NB4 (cell line): ENCODE measurements around the gene LYZL2.

ENCODE experiments used
- TF ChIP-seq, protein P1 (sequence below): IDR thresholded peaks from one replicate; pipeline ENCODE4 v1.5.1; 2012; ENCODE audit warnings: low read depth, low read length
- TF ChIP-seq, protein P2 (sequence below): IDR thresholded peaks from 2 replicates; pipeline ENCODE4 v1.6.1; 2011; ENCODE audit warnings: low read depth, low read length

DNA sequence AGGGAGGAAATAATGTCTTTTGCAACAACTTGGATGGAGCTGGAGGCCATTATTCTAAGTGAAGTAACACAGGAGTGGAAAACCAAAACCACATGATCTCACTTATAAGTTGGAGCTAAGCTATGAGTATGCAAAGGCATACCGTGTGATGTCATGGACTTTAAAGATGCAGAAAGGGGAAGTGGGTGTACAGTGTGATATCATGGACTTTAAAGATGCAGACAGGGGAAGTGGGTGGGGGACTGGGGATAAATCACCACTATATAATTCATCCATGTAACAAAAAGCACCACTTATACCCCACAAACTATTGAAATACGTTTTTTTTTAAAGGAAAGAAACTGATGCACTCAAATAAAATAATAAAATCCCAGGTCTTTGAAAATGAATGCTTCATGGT, 29.5 kb downstream of the LYZL2 start:
- TF ChIP-seq, protein P1, sequence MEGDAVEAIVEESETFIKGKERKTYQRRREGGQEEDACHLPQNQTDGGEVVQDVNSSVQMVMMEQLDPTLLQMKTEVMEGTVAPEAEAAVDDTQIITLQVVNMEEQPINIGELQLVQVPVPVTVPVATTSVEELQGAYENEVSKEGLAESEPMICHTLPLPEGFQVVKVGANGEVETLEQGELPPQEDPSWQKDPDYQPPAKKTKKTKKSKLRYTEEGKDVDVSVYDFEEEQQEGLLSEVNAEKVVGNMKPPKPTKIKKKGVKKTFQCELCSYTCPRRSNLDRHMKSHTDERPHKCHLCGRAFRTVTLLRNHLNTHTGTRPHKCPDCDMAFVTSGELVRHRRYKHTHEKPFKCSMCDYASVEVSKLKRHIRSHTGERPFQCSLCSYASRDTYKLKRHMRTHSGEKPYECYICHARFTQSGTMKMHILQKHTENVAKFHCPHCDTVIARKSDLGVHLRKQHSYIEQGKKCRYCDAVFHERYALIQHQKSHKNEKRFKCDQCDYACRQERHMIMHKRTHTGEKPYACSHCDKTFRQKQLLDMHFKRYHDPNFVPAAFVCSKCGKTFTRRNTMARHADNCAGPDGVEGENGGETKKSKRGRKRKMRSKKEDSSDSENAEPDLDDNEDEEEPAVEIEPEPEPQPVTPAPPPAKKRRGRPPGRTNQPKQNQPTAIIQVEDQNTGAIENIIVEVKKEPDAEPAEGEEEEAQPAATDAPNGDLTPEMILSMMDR: no peak
- TF ChIP-seq, protein P2, sequence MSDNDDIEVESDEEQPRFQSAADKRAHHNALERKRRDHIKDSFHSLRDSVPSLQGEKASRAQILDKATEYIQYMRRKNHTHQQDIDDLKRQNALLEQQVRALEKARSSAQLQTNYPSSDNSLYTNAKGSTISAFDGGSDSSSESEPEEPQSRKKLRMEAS: no peak
